ENCODE data around the gene SPATA3.

The SPATA3 gene

GRCh38 chr2:230990131-230990898, 5.6 kb upstream of the SPATA3 start:
- TF ChIP-seq ZBTB7A (IDR thresholded peaks at IDR 0.05; ENCODE audit: low read depth): no peak
- no peak for TF ChIP-seq USF1 (IDR thresholded peaks at IDR 0.05)
- no peak for TF ChIP-seq CEBPB (IDR thresholded peaks at IDR 0.05)
- no peak for TF ChIP-seq TCF12 (IDR thresholded peaks at IDR 0.05; ENCODE audit: low read depth)
- TF ChIP-seq YY1 (IDR thresholded peaks at IDR 0.05; ENCODE audit: low read depth): no peak
- no peak for TF ChIP-seq EGR1 (IDR thresholded peaks at IDR 0.05)
- TF ChIP-seq NFIC (IDR thresholded peaks at IDR 0.05): no peak
- TF ChIP-seq RAD21 (IDR thresholded peaks at IDR 0.05; ENCODE audit: low read depth): no peak
- no peak for TF ChIP-seq REST (IDR thresholded peaks at IDR 0.05; ENCODE audit: low read depth)
- TF ChIP-seq CREB1 (IDR thresholded peaks at IDR 0.05; ENCODE audit: low read depth): no peak
- TF ChIP-seq TAF1 (IDR thresholded peaks at IDR 0.05; ENCODE audit: low read depth): no peak
- no peak for TF ChIP-seq FOXM1 (IDR thresholded peaks at IDR 0.05; ENCODE audit: borderline replicate concordance, low read depth)
- no peak for TF ChIP-seq EP300 (IDR thresholded peaks at IDR 0.05; ENCODE audit: borderline replicate concordance)
- TF ChIP-seq MAX (IDR thresholded peaks at IDR 0.05): no peak
- no peak for TF ChIP-seq TEAD4 (IDR thresholded peaks at IDR 0.05)

GRCh38 chr2:230990899-230991150, 5.1 kb upstream of the SPATA3 start:
- TF ChIP-seq EP300 (IDR thresholded peaks at IDR 0.05; ENCODE audit: borderline replicate concordance) (no peak), ZBTB7A (IDR thresholded peaks at IDR 0.05; ENCODE audit: low read depth) (no peak), NFIC (IDR thresholded peaks at IDR 0.05) (no peak), CREB1 (IDR thresholded peaks at IDR 0.05; ENCODE audit: low read depth) (no peak), TAF1 (IDR thresholded peaks at IDR 0.05; ENCODE audit: low read depth) (no peak), RAD21 (IDR thresholded peaks at IDR 0.05; ENCODE audit: low read depth) (no peak), MAX (IDR thresholded peaks at IDR 0.05) (no peak), YY1 (IDR thresholded peaks at IDR 0.05; ENCODE audit: low read depth) (no peak), EGR1 (IDR thresholded peaks at IDR 0.05) (no peak), TEAD4 (IDR thresholded peaks at IDR 0.05) (no peak), REST (IDR thresholded peaks at IDR 0.05; ENCODE audit: low read depth) (no peak), USF1 (IDR thresholded peaks at IDR 0.05) (no peak), TCF12 (IDR thresholded peaks at IDR 0.05; ENCODE audit: low read depth) (no peak), CEBPB (IDR thresholded peaks at IDR 0.05) (no peak), FOXM1 (IDR thresholded peaks at IDR 0.05; ENCODE audit: borderline replicate concordance, low read depth) (no peak)

GRCh38 chr2:230991598-230991997, 4.3 kb upstream of the SPATA3 start:
- TF ChIP-seq FOXM1 (IDR thresholded peaks at IDR 0.05; ENCODE audit: borderline replicate concordance, low read depth) (no peak), CREB1 (IDR thresholded peaks at IDR 0.05; ENCODE audit: low read depth) (no peak), NFIC (IDR thresholded peaks at IDR 0.05) (no peak), YY1 (IDR thresholded peaks at IDR 0.05; ENCODE audit: low read depth) (no peak), USF1 (IDR thresholded peaks at IDR 0.05) (no peak), EGR1 (IDR thresholded peaks at IDR 0.05) (no peak), TAF1 (IDR thresholded peaks at IDR 0.05; ENCODE audit: low read depth) (no peak), RAD21 (IDR thresholded peaks at IDR 0.05; ENCODE audit: low read depth) (no peak), REST (IDR thresholded peaks at IDR 0.05; ENCODE audit: low read depth) (no peak), CEBPB (IDR thresholded peaks at IDR 0.05) (no peak), MAX (IDR thresholded peaks at IDR 0.05) (no peak), TEAD4 (IDR thresholded peaks at IDR 0.05) (no peak), EP300 (IDR thresholded peaks at IDR 0.05; ENCODE audit: borderline replicate concordance) (no peak), TCF12 (IDR thresholded peaks at IDR 0.05; ENCODE audit: low read depth) (no peak), ZBTB7A (IDR thresholded peaks at IDR 0.05; ENCODE audit: low read depth) (no peak)
